Measurements from ENCODE around the gene PAX5.

PAX5 gene

GRCh38 chr9:36826581-36826980 is 207.5 kb downstream of the PAX5 start:
- no peak for DNase-seq

DNA sequence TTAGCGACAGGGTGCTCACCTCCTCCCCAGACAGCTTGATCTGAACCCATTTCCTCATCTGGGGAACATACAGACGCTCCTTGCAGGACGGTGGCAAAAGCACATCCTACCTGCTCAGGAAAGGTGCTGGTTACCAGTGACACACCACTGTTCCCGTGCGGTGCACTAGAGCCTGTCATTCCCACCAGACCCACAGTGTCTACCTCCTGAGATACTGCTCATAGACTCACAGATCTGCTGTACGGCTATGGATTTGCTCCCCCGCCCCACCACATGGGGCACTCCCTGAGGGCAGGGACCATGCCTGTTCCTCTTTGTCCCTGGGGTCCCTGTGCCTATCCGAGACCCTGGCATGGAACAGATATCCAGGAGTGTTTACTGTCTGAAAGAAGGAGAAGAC is 208.9 kb downstream of the PAX5 start:
- DNase-seq = no peak

DNA sequence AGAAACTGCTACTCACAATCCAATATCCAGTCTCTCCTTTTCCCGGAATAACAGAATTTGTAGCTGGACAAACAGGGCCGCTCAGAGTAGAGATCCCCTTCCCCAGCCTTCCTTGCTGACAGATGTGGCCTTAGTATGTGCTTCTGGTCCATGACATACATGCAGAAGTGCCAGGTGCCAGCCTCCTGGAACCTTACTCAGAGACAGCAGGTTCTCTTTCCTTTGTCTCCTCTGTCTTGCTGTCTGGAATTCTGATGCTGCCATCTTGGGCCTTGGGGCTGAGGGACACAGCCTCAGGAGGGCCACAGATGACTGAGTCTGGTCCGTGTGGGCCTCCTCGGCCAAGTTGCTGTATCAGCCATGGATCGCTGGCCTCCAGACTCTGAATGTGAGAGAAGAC is 210.1 kb downstream of the PAX5 start:
- no peak for DNase-seq

DNA sequence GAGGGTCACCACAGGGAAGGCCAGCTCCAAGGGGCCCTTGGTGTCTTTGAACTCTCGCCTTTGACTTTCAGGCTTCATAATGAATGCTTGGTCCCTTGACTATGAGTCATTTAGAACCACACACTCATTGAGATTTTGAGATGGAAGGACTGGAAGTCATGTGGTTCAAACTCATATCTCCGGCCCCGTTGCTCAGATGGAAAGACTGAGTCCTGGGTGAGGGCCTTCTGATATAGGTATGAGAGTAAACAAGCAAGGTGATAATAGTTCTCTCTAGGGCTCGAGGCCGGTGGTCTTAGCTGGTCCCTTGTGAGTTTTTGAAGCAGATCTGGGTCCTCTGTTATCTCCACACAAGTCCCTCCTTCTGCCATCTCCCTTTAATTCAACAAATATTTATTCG is 210.6 kb downstream of the PAX5 start:
- DNase-seq = no peak

DNA sequence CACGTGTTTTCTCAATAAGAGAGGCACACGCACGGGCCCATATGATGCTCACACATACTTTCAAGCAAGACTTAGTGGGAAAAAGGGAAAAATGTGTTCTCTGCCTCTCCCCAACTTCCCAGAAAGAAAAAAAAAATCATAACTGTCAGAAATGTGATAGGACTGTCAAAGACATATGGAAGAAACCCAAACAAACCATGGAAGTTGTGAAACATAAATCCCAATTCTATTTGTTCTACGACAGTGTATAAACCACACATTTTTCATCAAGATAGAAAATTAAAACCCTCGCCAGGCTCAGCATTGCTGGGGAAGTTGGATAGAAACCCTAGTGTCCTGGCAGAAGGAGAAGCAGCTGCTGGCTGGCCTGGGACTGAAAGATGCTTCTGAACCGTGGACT is 211.9 kb downstream of the PAX5 start:
- no peak for DNase-seq

DNA sequence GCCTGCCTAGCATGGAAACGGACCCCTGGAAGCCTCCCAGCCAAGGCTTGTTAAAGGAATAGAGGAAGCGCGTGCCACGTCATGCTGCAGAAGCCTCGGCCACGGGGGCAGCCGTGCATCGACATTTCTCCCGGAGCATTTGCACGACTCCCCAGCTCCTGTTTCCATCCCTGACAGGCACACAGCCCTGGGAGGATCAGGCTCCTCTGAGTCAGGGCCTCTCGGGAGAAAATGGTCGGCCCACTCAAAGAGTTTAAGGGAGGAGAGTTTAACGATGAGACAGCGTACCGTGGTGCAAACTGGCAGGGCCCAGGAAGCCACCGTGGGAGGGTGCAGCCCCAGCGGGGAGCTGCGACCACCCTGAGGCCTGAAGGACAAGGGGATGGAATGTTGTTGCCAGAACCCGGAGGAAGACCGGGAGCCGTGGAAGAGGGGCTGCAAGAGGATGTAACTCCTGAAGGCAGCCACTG is 213.6 kb downstream of the PAX5 start:
- DNase-seq = no peak

GRCh38 chr9:36818965-36819870 is 214.8 kb downstream of the PAX5 start:
- no peak for DNase-seq

GRCh38 chr9:36818242-36818938 is 215.7 kb downstream of the PAX5 start:
- DNase-seq = no peak

- no peak for DNase-seq
Observed at GRCh38 chr9:36817160-36817834, 216.8 kb downstream of the PAX5 start.

GRCh38 chr9:36816371-36816770 is 217.7 kb downstream of the PAX5 start:
- no peak for DNase-seq

DNA sequence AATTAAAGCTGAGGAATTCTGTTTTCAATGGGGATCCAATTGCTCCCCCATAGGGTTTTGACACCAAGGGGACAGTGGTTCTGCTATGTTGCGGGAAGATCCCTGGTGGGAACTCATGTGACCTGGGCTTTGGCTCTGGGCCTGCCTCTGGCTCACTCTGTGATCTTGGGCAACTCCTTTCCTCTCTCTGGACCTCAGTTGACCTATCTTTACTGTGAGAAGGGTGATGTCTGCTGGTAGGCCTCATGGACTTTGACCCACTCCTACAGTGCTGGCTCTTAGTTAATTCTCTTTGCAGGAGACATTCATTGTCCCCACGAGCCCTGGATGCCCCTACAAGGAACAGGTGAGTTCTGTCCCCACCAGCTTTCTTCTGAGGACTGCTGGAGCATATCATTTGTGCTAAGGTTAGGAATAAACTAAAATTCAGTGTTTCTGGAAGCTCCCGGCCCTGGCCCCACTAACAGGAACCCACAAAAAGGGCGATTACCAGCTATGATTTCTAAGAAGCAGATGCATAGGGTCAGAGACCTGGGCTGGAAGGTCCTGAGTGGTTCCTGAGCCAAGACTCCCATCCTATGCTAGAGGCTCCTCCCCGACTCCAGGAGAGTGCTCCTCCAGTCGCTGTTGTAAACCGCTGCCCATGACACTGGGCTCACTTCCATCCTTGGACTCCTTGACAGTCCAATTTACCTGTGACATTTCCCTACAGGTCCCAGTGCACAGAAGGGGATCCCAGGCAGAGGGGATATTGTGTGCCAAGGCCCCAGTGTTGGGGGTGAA is 218.3 kb downstream of the PAX5 start:
- DNase-seq = no peak

DNA sequence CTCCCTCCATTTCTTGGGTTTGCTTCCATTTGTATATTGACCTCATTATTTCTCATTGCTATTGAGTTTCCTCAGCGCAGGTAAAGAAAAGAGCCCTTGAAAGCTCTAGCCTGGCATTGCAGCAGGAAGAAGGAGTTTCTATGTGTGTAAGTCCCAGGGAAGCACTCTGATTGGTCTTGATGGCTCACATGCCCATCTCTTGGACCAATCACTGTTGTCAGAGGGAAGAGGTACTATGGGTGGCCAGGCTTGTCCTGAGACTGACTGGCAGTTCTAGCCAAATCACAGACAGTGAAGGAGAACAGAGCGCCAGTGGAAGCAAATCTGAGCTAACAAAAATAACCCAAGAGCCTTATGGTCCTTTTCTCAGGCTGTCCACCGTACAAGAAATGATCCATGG is 219.0 kb downstream of the PAX5 start:
- no peak for DNase-seq

DNA sequence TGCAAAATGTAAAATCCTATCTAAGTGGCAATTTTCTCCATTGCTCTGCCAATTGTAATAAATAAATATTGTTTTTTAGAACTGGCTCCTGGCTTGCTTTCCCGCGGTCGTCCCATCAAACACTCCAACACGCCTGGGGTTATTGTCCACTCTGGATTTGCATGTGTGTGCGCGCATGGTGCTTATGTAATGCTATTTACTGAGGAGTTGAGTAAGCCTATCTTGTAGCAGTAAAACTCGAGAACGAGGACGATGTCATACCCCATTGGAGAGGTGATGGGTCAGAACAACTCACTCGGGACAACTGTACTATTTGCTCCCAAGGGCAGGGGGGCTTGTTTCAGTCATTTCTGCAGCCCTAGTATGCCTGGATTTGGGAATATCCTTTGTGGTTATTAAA is 220.9 kb downstream of the PAX5 start:
- no peak for DNase-seq

GRCh38 chr9:36812556-36812955 is 221.5 kb downstream of the PAX5 start:
- DNase-seq = no peak

- no peak for DNase-seq
Observed at GRCh38 chr9:36808251-36808650, 225.8 kb downstream of the PAX5 start.

DNA sequence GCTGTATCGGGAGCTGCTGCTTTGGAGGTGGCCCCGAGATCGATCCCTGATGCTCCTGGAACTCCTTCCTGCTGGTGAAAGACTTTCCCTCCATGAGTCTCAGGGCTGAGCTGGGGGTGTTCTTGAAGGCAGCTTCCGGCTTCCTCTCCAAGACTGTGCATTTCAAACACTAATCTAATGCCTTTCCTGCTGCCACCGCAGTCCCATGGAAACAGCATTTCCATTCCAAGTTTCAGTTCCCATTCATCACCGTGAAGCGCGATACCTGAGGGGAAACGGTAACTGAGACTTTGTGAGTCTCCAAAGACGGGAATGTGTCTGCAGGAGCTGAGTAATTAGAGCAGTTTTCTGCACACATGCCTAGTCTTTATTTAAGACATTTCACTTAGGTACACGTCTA is 230.1 kb downstream of the PAX5 start:
- no peak for DNase-seq

DNA sequence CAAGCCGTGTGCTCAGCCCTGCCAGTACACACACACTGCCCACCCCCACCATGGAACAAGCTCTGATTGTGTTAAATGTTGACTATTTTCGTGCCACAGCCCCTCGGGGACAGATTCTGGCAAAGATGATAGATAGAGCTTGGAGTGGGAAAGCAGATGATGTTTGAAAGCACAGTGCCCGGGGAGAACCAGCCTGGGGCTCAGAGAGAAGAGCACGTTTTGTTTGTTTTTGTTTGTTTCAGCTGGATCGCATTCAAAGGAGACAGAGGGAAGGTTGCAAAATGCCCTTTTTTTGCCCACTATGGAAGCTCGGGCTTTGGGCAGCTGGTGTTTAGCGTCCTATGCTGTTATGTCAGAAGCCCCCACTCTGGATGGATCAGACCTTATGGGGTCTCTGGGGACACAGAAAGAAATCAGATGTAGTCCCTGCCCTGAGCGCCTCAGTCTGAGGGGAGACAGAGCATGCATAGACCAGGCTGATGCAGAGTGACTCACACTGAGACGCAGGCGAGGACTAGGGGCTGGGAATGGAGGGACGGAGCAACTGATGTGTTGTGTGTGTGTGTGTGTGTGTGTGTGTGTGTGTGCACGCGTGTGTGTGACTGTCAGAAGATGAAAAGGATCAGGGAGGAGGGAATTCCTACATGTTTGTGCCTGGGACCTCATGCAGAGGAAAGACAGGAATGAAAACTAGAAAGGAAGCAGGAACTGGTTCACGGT is 231.7 kb downstream of the PAX5 start:
- DNase-seq = no peak

DNA sequence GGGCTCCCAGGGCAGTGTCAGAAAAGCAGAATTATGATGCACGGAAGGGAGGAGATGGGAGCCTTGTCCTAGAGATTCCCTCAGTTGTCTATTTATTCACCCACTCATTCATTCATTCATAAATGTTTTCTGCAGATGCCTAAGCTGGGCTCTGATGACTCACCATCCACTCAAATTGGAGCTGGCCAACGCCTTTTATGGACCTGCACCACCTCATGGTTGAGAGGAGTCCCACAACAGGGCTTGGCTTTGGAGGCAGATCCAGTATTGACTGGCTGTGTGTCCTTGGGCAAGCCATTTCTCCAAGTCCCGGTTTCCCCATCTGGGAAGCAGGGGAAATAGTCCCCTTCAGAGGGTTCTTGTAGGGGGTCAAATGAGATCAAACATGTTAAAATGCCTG is 233.6 kb downstream of the PAX5 start:
- DNase-seq = no peak

- DNase-seq = no peak
Observed at GRCh38 chr9:36798350-36799065, 235.6 kb downstream of the PAX5 start.

- no peak for DNase-seq
Observed at GRCh38 chr9:36797471-36798220, 236.4 kb downstream of the PAX5 start.
